ENCODE data around the gene ACTG2.

- TF ChIP-seq HDAC2 (IDR thresholded peaks at IDR 0.05), result no peak
- no peak for TF ChIP-seq ATF2 (IDR thresholded peaks at IDR 0.05; ENCODE audit: low read length)
- TF ChIP-seq CTCF (IDR thresholded peaks at IDR 0.05 in 2 of 3, conservative IDR thresholded peaks at IDR 0.05 in 1 of 3; ENCODE audit: control insufficient read depth in 2 of 3, extremely low read depth in 1 of 3, insufficient read depth in 1 of 3, low read depth in 3 of 3, low read length in 3 of 3), result no peak
Observed at GRCh38 chr2:73947412-73948018, 54.7 kb downstream of the ACTG2 start.
